Activated CD4-positive, alpha-beta T cell treated with anti-CD3 and anti-CD28 coated beads, Interleukin-10, Interleukin-2, amounts not matched to agents 100 ng/mL and 50 ng/mL, durations not matched to agents 16 hours and 8 hours (primary cell): ENCODE measurements around the gene DGKI.

Experiments used
- DNase-seq: peaks from one replicate; pipeline ENCODE4 v3.0.0-alpha.2; 2020

The DGKI gene

GRCh38 chr7:137871170-137871915 is 24.6 kb upstream of the DGKI start:
- no peak for DNase-seq

GRCh38 chr7:137870684-137871083 is 23.9 kb upstream of the DGKI start:
- no peak for DNase-seq

- DNase-seq = no peak
Measured at GRCh38 chr7:137870078-137870477, 23.3 kb upstream of the DGKI start.

- no peak for DNase-seq
Measured at GRCh38 chr7:137869260-137869659, 22.5 kb upstream of the DGKI start.

GRCh38 chr7:137867289-137867688 is 20.5 kb upstream of the DGKI start:
- DNase-seq = no peak

- no peak for DNase-seq
Measured at GRCh38 chr7:137865764-137866163, 19.0 kb upstream of the DGKI start.

GRCh38 chr7:137862964-137863363 is 16.2 kb upstream of the DGKI start:
- no peak for DNase-seq

GRCh38 chr7:137862358-137862757 is 15.6 kb upstream of the DGKI start:
- DNase-seq = no peak

- DNase-seq = no peak
Measured at GRCh38 chr7:137860542-137860941, 13.8 kb upstream of the DGKI start.

- DNase-seq = no peak
Measured at GRCh38 chr7:137853053-137853452, 6.3 kb upstream of the DGKI start.

- DNase-seq = no peak
Measured at GRCh38 chr7:137852108-137852507, 5.3 kb upstream of the DGKI start.

GRCh38 chr7:137850972-137851945 is 4.5 kb upstream of the DGKI start:
- peak; percentile 18 for DNase-seq

- no peak for DNase-seq
Measured at GRCh38 chr7:137850571-137850970, 3.8 kb upstream of the DGKI start.

GRCh38 chr7:137848095-137848494 is 1.3 kb upstream of the DGKI start:
- DNase-seq = no peak

- DNase-seq = peak; percentile 34
Measured at GRCh38 chr7:137847568-137848050, 835 bp upstream of the DGKI start.

GRCh38 chr7:137846549-137846826 is 286 bp downstream of the DGKI start:
- no peak for DNase-seq

GRCh38 chr7:137844677-137845425 is 1.9 kb downstream of the DGKI start:
- DNase-seq = no peak

- DNase-seq = no peak
Measured at GRCh38 chr7:137839903-137840779, 6.6 kb downstream of the DGKI start.

GRCh38 chr7:137838706-137839315 is 8.0 kb downstream of the DGKI start:
- DNase-seq = no peak

GRCh38 chr7:137836541-137836940 is 10.2 kb downstream of the DGKI start:
- no peak for DNase-seq

GRCh38 chr7:137836113-137836509 is 10.7 kb downstream of the DGKI start:
- DNase-seq = no peak
